K562 treated with DMSO at 1 percent for 24 hours (cell line): ENCODE measurements around the gene LRSAM1. TPM values are rescaled to one million over a fixed set of nuclear protein-coding genes. Genes with fewer than 3 reads are reported as not detected.

ENCODE experiments used
- total RNA-seq: library from RNA; unstranded; fragments of 300-600 nt; gene quantifications from 2 replicates; pipeline ENCODE4 v1.2.3, GENCODE V29; 2022; ENCODE audit warnings: low read depth; ENCODE audit not compliant: insufficient read depth

Gene LRSAM1
- 17.1 and 18.0 TPM in 2 replicates for total RNA-seq

DNA sequence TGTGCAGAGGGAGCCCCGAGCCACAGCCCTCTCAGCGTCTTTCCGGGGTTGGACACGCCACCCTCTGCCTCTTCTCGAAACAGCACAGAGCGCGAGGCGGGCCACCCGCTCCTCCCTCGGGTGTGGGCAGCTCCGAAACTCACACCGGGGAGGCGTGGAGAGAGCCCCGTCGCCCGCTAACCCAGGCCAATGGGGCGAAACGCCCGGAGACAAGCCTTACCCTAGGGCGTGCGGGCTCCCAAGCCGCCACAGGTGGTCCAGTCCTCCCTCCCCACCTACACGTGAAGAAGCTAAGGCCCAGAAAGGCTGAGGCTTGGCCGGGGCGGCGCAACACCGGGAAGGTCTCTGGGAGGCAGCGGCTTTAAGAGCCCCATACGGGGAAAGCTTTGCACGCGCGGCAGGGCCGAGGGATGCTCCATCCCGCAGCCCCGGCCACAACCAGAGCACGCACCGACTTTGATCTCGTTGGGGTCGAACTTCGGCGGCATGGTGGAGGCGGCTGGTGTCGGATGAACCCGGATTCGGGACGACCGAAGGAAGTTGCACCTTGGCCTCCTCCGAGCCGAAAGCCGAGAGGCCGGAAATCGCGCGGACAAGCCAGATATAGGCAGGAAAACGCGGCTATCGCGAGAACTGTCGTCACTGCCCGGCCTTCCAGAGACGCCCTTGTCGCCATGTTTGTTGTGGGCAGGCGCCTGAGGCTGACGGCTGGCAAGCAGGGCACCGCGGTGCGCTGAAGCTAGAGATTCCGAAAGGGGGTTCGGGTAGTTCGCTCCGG, at the start of gene LRSAM1, which contains the start of gene RPL12:
LRSAM1 (plus strand) TSS at position 681 of the 778 bp plus-strand sequence. CDS start 3,018 bp downstream, outside the sequence.
RPL12 (minus strand) TSS at position 577 of the 778 bp plus-strand sequence; CDS start at position 488, 89 bp downstream.

DNA sequence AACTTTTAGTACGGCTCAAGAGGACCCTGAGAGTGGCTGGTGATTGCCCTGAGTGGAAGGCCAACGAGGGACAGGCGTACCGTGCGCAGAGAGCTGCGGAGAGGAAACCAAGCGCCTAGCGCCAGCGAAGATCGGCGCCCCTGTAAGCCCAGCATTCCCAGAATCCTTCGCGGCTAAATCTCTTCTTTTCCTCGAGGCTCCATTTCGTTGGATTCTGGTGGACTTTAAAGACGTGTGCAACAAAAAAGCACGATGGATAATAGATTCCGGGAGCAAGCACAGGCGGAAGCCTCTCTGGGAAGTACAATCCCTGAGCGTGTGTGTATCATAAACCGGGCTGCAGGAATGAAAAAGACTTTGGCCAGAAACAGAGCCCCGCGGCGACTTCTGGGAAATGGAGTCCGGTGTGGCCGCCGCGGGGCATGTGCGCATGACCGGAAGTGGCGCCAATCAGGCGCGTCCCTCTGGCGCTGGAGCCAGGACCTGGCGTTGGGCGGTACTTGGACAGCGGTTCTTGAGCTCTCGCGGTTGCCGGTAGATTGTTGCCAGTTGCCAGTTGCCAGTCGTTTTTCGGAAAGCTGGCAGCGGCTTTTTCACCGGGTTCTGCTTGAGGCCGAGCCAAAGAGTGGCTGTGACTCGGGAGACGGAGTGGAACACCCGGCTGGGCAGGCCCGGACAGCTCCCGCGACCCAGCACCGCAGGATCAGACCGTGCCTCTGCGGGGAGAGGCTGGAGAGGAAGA, 27.2 kb upstream of the LRSAM1 start, which contains the start of gene ZNF79:
ZNF79 (plus strand) TSS at position 449 of the 742 bp plus-strand sequence. CDS start 406 bp downstream, outside the sequence.

Other genes with a start within 250 kb of the LRSAM1 start
- 0.50 and 1.6 TPM in 2 replicates for gene GARNL3, start 186.7 kb upstream of the LRSAM1 start, total RNA-seq
- 14.0 and 14.6 TPM in 2 replicates for gene SLC2A8, start 54.3 kb upstream of the LRSAM1 start, total RNA-seq
- gene ZNF79, start 27.1 kb upstream of the LRSAM1 start, total RNA-seq: 4.8 and 6.1 TPM in 2 replicates
- gene RPL12, start 104 bp upstream of the LRSAM1 start, total RNA-seq: 4,030 and 4,115 TPM in 2 replicates
- gene STXBP1, start 160.8 kb downstream of the LRSAM1 start, total RNA-seq: 39.0 and 42.9 TPM in 2 replicates